Karpas-422 (cell line): Measurements from ENCODE around the gene CDKN2AIP. TPM values are rescaled to one million over a fixed set of nuclear protein-coding genes. Genes with fewer than 3 reads are reported as not detected.
"Not testable (repeated sequence)": the region's sequence is repeated elsewhere in the genome, so short reads cannot be mapped to it uniquely, and the experiment has no call there.

Experiments
- DNase-seq: peaks from one replicate; pipeline ENCODE4 v3.0.0-alpha.2; 2015
- H2AFZ ChIP-seq: fragments of 200-600 bp; sonication (generic); 2 replicates; pipeline ENCODE4 v1.6.1; 2014; ENCODE audit warnings: antibody characterized with exemption, low read length, mixed read lengths
- H3K27ac ChIP-seq: fragments of 200-600 bp; sonication (generic); 2 replicates; pipeline ENCODE4 v1.5.1; 2014; ENCODE audit warnings: mild to moderate bottlenecking, low read length, moderate library complexity
- H3K27me3 ChIP-seq: fragments of 200-600 bp; sonication (generic); 2 replicates; pipeline ENCODE4 v1.6.1; 2014; ENCODE audit warnings: low read length, mixed read lengths
- H3K36me3 ChIP-seq: fragments of 200-600 bp; sonication (generic); 2 replicates; pipeline ENCODE4 v1.6.1; 2014; ENCODE audit warnings: low read length, mixed read lengths; ENCODE audit not compliant: insufficient read depth
- H3K4me1 ChIP-seq: fragments of 200-600 bp; sonication (generic); 2 replicates; pipeline ENCODE4 v1.6.1; 2014; ENCODE audit warnings: mild to moderate bottlenecking, low read length, mixed read lengths
- H3K4me2 ChIP-seq: fragments of 200-600 bp; sonication (generic); 2 replicates; pipeline ENCODE4 v1.6.1; 2014; ENCODE audit warnings: low read length, low read depth, mild to moderate bottlenecking; ENCODE audit not compliant: poor library complexity, severe bottlenecking
- H3K4me3 ChIP-seq: fragments of 200-600 bp; sonication (generic); 2 replicates; pipeline ENCODE4 v1.5.1; 2014; ENCODE audit warnings: mild to moderate bottlenecking, antibody characterized with exemption, low read length, mixed read lengths
- H3K79me2 ChIP-seq: fragments of 200-600 bp; sonication (generic); 2 replicates; pipeline ENCODE4 v1.6.1; 2014; ENCODE audit warnings: mild to moderate bottlenecking, low read length, mixed read lengths
- H3K9ac ChIP-seq: fragments of 200-600 bp; sonication (generic); 2 replicates; pipeline ENCODE4 v1.6.0; 2014; ENCODE audit warnings: low read length
- H3K9me2 ChIP-seq: fragments of 200-600 bp; sonication (generic), shearing (Covaris generic); replicated peaks from 2 replicates; pipeline ENCODE4 v1.6.0; 2014; ENCODE audit warnings: mild to moderate bottlenecking, low read length, moderate library complexity; ENCODE audit not compliant: insufficient read depth
- H3K9me3 ChIP-seq: fragments of 300-700, 200-600 bp; sonication (generic); 2 replicates; pipeline ENCODE4 v1.6.1; 2014; ENCODE audit warnings: low read length, mixed read lengths
- H4K20me1 ChIP-seq: fragments of 200-600 bp; sonication (generic); 2 replicates; pipeline ENCODE4 v1.6.1; 2014; ENCODE audit warnings: mild to moderate bottlenecking, antibody characterized with exemption, low read length, low read depth; ENCODE audit not compliant: insufficient read depth
- total RNA-seq: library from RNA; depleted of rRNA; stranded (reverse); fragments of >200 nt; shearing (Covaris generic); gene quantifications from 2 replicates; pipeline ENCODE4 v1.2.3, GENCODE V29; 2014; ENCODE audit warnings: low replicate concordance

CDKN2AIP gene
- total RNA-seq, 1 experiment from 2014 or later, result 16.8 TPM

GRCh38 chr4:183465879-183466278 is 21.4 kb downstream of the CDKN2AIP start:
- H3K9ac ChIP-seq, H3K27ac ChIP-seq, H3K27me3 ChIP-seq, H3K4me2 ChIP-seq, H3K79me2 ChIP-seq, H3K9me3 ChIP-seq, H3K9me2 ChIP-seq, H3K4me3 ChIP-seq, H2AFZ ChIP-seq, H3K4me1 ChIP-seq, H3K36me3 ChIP-seq, DNase-seq, H4K20me1 ChIP-seq: not testable (repeated sequence)

DNA sequence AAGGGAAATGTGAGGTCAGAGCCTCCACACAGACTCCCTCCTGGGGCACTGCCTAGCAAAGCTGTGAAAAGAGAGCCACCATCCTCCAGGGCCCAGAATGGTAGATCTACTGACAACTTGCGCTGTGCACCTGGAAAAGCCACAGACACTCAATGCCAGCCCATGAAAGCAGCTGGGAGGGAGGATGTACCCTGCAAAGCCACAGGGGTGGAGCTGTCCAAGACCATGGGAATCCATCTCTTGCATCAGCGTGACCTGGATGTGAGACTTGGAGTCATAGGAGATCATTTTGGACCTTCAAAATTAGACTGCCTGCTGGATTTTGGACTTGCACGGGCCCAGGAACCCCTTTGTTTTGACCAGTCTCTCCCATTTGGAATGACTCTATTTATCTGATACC is 22.8 kb downstream of the CDKN2AIP start:
- no peaks in the 10 kb centered on the region for H3K9me2 ChIP-seq
- H3K9ac ChIP-seq, result no peak overlapping the region
- no peaks in the 10 kb centered on the region for H3K4me1 ChIP-seq
- H3K36me3 ChIP-seq, result no peaks in the 10 kb centered on the region
- no peak overlapping the region for H3K4me3 ChIP-seq
- no peaks in the 10 kb centered on the region for H3K27me3 ChIP-seq
- H3K27ac ChIP-seq, result no peak overlapping the region
- no peaks in the 10 kb centered on the region for H3K79me2 ChIP-seq
- H2AFZ ChIP-seq, result no peak overlapping the region
- no peaks in the 10 kb centered on the region for H4K20me1 ChIP-seq
- no peak for DNase-seq
- H3K4me2 ChIP-seq, result no peak overlapping the region
- H3K9me3 ChIP-seq, result no peaks in the 10 kb centered on the region

DNA sequence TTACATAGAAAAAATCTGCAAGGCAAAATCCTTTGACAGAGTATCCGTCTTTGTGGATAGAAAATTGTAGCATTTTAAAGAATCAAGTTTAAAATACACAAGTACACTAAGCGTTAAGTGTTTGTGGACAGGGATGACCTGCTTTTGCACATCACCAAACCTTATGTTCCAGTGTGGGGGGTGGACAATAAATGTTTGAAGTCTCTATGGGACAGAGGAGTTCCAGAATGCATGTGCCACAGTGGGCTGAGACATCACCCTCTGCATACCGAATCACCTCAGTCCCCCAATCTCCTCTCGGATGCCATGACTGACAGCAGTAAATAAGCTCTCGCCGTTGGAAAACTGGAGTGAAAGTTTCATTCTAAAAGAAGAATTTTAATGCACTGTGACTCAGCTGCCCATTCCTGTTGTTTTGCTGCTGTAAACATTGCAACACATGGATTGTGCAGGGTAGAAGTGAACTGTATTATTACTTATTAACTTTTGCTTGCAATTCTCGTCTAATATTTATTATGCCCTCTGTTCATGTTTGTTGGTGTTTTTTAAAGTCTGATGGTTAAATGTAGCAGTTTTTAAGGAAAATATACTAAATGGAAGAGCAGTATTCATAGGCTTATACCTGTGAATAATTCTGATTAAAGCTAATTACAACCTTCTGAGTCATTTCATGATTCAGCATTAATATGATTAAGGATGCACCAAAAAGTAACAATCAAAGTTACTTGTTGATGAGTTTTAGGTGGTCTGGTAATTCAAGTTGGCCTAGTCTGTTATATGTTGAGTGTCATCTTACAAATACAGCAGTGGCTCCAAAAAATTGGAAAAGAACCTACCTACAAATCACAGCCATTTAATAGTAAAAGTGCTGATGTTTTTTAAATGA is 24.0 kb downstream of the CDKN2AIP start:
- no peak overlapping the region for H3K4me3 ChIP-seq
- H3K36me3 ChIP-seq, result no peaks in the 10 kb centered on the region
- H2AFZ ChIP-seq, result no peak overlapping the region
- H3K4me1 ChIP-seq, result no peaks in the 10 kb centered on the region
- no peaks in the 10 kb centered on the region for H3K27me3 ChIP-seq
- H3K79me2 ChIP-seq, result no peaks in the 10 kb centered on the region
- no peaks in the 10 kb centered on the region for H3K9me3 ChIP-seq
- no peak overlapping the region for H3K9ac ChIP-seq
- DNase-seq, result no peak
- H4K20me1 ChIP-seq, result no peaks in the 10 kb centered on the region
- H3K27ac ChIP-seq, result no peak overlapping the region
- H3K4me2 ChIP-seq, result no peak overlapping the region
- no peaks in the 10 kb centered on the region for H3K9me2 ChIP-seq

GRCh38 chr4:183469285-183469684 is 24.8 kb downstream of the CDKN2AIP start:
- Histone ChIP-seq H4K20me1 (no peaks in the 10 kb centered on the region), H3K9me3 (no peaks in the 10 kb centered on the region), H3K27ac (no peak overlapping the region), H3K36me3 (no peaks in the 10 kb centered on the region), H3K79me2 (no peaks in the 10 kb centered on the region), H3K4me2 (no peak overlapping the region), H3K9ac (no peak overlapping the region), H3K4me1 (no peaks in the 10 kb centered on the region), H2AFZ (no peak overlapping the region), H3K27me3 (no peaks in the 10 kb centered on the region), H3K9me2 (no peaks in the 10 kb centered on the region), H3K4me3 (no peak overlapping the region)
- no peak for DNase-seq

DNA sequence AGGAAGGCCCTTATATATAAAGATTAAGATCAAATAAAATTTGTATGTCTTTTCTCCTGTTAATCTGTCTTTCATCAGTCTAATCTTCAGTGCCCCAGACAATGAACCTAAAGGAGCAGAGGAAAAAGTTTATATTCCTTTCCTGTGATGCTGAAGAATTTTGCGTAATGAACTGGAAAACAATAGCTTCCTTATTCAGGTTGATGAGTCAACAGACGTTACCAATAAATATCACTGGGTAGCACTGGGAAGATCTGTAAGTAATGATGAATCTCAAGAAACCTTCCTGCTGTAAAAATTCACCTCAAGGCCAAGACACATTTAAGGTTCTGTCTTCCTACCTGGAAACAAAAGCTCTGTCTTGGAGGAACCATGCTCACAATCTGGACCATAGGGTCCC is 25.5 kb downstream of the CDKN2AIP start:
- Histone ChIP-seq H3K4me1 (no peaks in the 10 kb centered on the region), H3K9ac (no peak overlapping the region), H2AFZ (no peak overlapping the region), H3K4me2 (no peak overlapping the region), H3K79me2 (no peaks in the 10 kb centered on the region), H4K20me1 (no peaks in the 10 kb centered on the region), H3K27ac (no peak overlapping the region), H3K4me3 (no peak overlapping the region), H3K9me3 (no peaks in the 10 kb centered on the region), H3K27me3 (no peaks in the 10 kb centered on the region), H3K9me2 (no peaks in the 10 kb centered on the region), H3K36me3 (no peaks in the 10 kb centered on the region)
- DNase-seq, result no peak

GRCh38 chr4:183470821-183471220 is 26.4 kb downstream of the CDKN2AIP start:
- no peaks in the 10 kb centered on the region for H3K27me3 ChIP-seq
- no peak overlapping the region for H3K27ac ChIP-seq
- no peaks in the 10 kb centered on the region for H3K4me1 ChIP-seq
- H3K4me3 ChIP-seq, result no peak overlapping the region
- H2AFZ ChIP-seq, result no peak overlapping the region
- H3K9ac ChIP-seq, result no peak overlapping the region
- no peak for DNase-seq
- no peaks in the 10 kb centered on the region for H4K20me1 ChIP-seq
- no peak overlapping the region for H3K4me2 ChIP-seq
- H3K9me2 ChIP-seq, result no peaks in the 10 kb centered on the region
- no peaks in the 10 kb centered on the region for H3K79me2 ChIP-seq
- no peaks in the 10 kb centered on the region for H3K36me3 ChIP-seq
- no peaks in the 10 kb centered on the region for H3K9me3 ChIP-seq

DNA sequence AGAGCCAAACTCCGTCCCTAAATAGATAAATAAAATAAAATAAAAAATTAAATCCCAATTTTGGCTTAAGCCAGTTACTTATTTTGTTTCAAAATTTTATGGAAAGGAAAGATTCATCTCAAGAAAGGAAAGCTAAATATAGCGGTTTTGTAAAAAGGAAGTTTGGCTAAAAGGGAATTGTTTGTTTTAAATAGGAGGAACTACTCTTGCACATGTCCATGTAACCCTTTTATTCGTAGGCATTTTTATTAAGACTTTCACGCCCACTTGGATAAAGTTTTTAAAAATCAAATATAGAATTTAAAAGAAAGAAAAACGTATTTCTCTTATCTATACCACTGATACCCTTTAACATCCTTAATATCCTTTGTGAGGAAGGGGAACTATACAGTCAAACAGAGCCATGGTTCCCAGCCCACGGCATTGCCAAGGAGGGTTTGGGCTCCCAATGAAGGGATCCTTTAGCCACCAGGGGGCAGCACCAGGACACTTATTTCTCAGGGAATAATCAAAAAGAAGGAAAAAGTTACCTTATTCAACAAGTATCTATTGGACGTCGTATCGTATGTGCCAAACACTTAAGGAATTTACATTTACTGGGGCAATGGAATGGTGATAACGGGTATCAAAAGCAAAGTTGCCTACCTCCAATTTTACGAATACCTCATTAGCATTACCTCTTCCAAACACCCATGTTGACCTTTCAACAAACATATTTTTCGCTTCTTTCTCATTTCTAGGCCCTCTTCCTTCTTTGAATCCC is 27.7 kb downstream of the CDKN2AIP start:
- Histone ChIP-seq H4K20me1 (no peaks in the 10 kb centered on the region), H3K27me3 (no peaks in the 10 kb centered on the region), H3K79me2 (no peaks in the 10 kb centered on the region), H3K9me2 (no peaks in the 10 kb centered on the region), H3K4me3 (no peak overlapping the region), H3K36me3 (no peaks in the 10 kb centered on the region), H3K9ac (no peak overlapping the region), H2AFZ (no peak overlapping the region), H3K27ac (no peak overlapping the region), H3K4me2 (no peak overlapping the region), H3K9me3 (no peaks in the 10 kb centered on the region), H3K4me1 (no peaks in the 10 kb centered on the region)
- DNase-seq, result peak; percentile 76

DNA sequence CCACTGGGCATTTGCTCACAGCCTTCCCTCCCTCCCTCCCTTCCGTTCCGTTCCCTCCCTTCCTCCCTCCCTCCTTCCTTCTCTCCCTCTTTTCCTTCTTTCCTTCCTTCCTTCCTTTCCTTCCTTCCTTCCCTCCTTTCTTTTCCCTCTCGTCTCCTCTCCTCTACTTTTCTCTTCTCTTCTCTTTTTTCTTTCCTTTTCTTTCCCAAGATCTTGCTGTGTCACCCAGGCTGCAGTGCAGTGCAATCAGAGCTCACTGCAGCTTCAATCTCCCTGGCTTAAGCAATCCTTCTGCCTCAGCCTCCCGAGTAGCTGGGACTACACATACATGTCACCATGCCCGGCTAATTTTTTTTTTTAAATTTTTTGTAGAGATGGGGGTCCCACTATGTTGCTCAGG is 33.7 kb downstream of the CDKN2AIP start:
- H3K36me3 ChIP-seq, result no peaks in the 10 kb centered on the region
- no peak overlapping the region for H3K4me2 ChIP-seq
- no peaks in the 10 kb centered on the region for H3K27me3 ChIP-seq
- no peaks in the 10 kb centered on the region for H3K9me3 ChIP-seq
- H3K9me2 ChIP-seq, result no peaks in the 10 kb centered on the region
- no peak overlapping the region for H3K27ac ChIP-seq
- H3K79me2 ChIP-seq, result no peaks in the 10 kb centered on the region
- H3K4me3 ChIP-seq, result no peak overlapping the region
- no peaks in the 10 kb centered on the region for H4K20me1 ChIP-seq
- H3K9ac ChIP-seq, result no peak overlapping the region
- no peak for DNase-seq
- H2AFZ ChIP-seq, result no peak overlapping the region
- H3K4me1 ChIP-seq, result no peaks in the 10 kb centered on the region
